Astrocyte of the cerebellum (primary cell): ENCODE data around the gene PRR27.
"Not testable (repeated sequence)": the region's sequence is repeated elsewhere in the genome, so short reads cannot be mapped to it uniquely, and the experiment has no call there.

Source experiments
- DNase-seq: peaks from one replicate; pipeline ENCODE4 v3.0.0-alpha.2; 2011; ENCODE audit warnings: low read depth
- H3K4me3 ChIP-seq: 2 replicates; pipeline ENCODE4 v1.5.1; 2011; ENCODE audit warnings: mild to moderate bottlenecking, low read depth, low read length, moderate library complexity
- in situ Hi-C: cut with HindIII; loops from 2 replicates; pipeline ENCODE4 v1.10.0; 2017; ENCODE audit warnings: low sequenced_read_pairs
- TF ChIP-seq, protein P1 (sequence below): IDR thresholded peaks from 2 replicates; pipeline ENCODE4 v1.5.1; 2012; ENCODE audit warnings: low read length, low read depth, moderate library complexity, mild to moderate bottlenecking; ENCODE audit errors: missing control alignments

PRR27 gene

GRCh38 chr4:70191647-70192046 is 37.6 kb downstream of the PRR27 start:
- TF ChIP-seq, protein P1, sequence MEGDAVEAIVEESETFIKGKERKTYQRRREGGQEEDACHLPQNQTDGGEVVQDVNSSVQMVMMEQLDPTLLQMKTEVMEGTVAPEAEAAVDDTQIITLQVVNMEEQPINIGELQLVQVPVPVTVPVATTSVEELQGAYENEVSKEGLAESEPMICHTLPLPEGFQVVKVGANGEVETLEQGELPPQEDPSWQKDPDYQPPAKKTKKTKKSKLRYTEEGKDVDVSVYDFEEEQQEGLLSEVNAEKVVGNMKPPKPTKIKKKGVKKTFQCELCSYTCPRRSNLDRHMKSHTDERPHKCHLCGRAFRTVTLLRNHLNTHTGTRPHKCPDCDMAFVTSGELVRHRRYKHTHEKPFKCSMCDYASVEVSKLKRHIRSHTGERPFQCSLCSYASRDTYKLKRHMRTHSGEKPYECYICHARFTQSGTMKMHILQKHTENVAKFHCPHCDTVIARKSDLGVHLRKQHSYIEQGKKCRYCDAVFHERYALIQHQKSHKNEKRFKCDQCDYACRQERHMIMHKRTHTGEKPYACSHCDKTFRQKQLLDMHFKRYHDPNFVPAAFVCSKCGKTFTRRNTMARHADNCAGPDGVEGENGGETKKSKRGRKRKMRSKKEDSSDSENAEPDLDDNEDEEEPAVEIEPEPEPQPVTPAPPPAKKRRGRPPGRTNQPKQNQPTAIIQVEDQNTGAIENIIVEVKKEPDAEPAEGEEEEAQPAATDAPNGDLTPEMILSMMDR, result no peak
- in situ Hi-C loops, result no loop called here
- no peak overlapping the region for H3K4me3 ChIP-seq

DNA sequence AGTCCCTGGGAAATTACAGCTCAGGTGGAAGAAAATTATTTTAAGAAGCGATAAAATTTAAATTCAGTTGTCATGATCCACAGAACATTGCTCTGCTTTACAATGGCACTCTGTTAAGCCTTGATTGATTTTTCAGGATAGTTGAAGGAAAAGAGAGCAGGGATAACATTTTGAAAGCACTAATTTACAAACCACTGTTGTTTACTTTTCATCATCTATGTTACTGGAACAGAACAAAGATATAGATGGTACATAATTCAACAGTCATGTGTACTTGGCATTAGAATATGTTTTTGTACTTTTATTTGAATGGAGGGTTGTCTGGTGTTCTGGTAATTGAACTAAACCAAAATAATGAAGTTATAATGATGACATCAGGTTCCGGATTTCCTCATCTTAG is 38.9 kb downstream of the PRR27 start:
- in situ Hi-C loops, result no loop called here
- no peak for DNase-seq
- TF ChIP-seq, protein P1, result no peak
- no peak overlapping the region for H3K4me3 ChIP-seq

More at GRCh38 chr4:70191647-70192046, 37.6 kb downstream of the PRR27 start:
- no peak for DNase-seq

GRCh38 chr4:70195425-70195824 is 41.4 kb downstream of the PRR27 start, which contains the start of gene ODAM:
Gene ODAM, plus strand, starts transcription at chr4:70195725. Its CDS starts 819 bp downstream, at chr4:70196544.
- TF ChIP-seq, protein P1, result no peak
- DNase-seq, result no peak
- in situ Hi-C loops, result no loop called here
- H3K4me3 ChIP-seq, result no peak within 1 kb of the TSS

- TF ChIP-seq, protein P1, result no peak
- in situ Hi-C loops, result no loop called here
- DNase-seq, result no peak
Observed at GRCh38 chr4:70196857-70197256, 42.8 kb downstream of the PRR27 start.

DNA sequence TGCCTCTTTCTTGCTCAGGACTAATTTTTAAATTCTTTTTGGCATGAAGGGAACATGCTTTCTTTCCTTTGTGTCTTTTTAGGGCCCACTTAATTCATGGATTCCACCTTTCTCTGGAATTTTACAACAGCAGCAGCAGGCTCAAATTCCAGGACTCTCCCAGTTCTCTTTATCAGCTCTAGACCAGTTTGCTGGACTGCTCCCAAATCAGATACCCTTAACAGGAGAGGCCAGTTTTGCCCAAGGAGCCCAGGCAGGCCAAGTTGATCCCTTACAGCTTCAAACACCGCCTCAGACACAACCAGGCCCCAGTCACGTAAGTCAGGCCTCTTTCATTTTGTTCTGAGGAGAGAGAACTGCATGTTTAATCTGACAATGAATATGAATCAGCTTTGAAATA is 43.8 kb downstream of the PRR27 start:
- in situ Hi-C loops, result no loop called here
- DNase-seq, result no peak
- TF ChIP-seq, protein P1, result no peak
- no peak overlapping the region for H3K4me3 ChIP-seq

More at GRCh38 chr4:70196857-70197256, 42.8 kb downstream of the PRR27 start:
- no peak overlapping the region for H3K4me3 ChIP-seq

DNA sequence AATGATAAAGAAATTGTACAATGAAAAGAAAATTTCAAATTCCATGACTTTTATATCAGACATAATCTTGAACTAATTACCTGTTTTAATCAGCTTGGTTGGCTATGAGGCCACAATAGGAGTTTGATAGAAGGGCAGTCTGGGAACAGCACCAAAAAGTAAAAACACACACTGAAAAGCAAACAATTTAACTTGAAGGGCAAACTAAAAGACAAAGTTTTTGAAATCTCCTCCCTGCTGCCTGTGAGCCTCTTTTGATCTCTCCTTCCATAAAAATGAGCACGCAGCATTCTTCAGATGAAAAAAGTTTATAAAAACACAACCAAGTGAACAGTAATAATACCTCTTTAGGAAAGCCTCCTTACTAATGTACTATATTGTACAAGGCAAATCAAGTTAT is 49.6 kb downstream of the PRR27 start:
- DNase-seq, result no peak
- no peak overlapping the region for H3K4me3 ChIP-seq
- in situ Hi-C loops, result no loop called here
- TF ChIP-seq, protein P1, result no peak

DNA sequence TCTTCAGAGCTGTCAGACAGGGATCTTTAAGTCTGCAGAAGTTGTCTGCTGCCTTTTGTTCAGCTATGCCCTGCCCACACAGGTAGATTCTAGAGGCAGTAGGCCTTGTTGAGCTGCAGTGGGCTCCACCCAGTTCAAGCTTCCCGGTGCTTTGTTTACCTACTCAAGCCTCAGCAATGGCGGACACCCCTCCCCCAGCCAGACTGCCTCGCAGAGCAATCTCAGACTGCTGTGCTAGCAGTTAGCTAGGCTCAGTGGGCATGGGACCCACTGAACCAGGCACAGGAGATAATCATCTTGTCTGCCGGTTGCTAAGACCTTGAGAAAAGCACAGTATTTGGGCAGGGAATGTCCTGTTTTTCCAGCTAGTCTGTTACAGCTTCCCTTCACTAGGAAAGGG is 58.7 kb downstream of the PRR27 start:
- H3K4me3 ChIP-seq, DNase-seq, in situ Hi-C loops: not testable (repeated sequence)
